ENCODE data around the gene PRR36.

DNA sequence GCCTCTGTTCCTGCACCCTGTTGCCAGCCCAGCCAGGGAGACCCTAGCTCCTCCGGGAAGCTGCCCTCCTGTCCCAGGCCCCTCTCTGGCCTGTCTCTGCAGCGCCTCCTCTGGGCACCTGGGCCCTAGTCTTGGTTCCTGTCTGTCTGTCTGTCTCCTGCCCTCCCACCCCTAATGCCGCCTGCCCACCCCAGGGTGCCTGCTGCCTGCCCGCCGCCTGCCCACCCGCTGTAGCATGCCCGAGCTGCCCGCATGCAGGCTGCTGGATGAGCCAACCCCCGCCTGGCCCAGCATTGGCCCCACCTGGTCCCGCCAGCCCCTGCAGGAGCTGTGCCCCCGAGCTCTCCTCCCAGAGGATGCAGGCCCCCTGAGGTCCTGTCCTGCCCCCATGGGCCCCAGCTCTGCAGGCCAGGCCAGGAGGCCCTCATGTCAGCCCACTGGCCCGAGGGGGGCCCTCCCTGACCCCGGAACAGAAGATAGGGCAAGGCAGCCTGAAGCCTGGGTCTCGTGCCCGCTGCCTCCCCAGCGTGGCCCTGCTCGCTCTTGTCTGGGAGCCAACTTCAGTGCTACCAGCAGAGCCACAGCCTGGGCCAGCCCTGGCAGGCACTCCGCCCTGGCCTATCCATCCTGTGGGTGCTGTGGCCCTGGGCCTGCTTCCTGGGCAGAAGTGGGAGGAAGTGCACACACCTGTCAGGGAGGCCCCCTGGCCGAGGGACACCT is 34.7 kb upstream of the PRR36 start:
- TF ChIP-seq CTCF (IDR thresholded peaks at IDR 0.05) = no peak
- no peak for TF ChIP-seq POLR2A (IDR thresholded peaks at IDR 0.05)

All from vagina (tissue), 2 donors.